GM19238 (cell line): ENCODE measurements around the gene GLRA2.
A peak's percentile ranks its signal among the peaks of the same experiment; 100 is the strongest.
"Not testable (repeated sequence)": the region's sequence is repeated elsewhere in the genome, so short reads cannot be mapped to it uniquely, and the experiment has no call there.

Experiments used
- DNase-seq: peaks from one replicate; pipeline ENCODE4 v3.0.0; 2011; ENCODE audit warnings: low spot score; ENCODE audit not compliant: insufficient read length

Gene GLRA2

GRCh38 chrX:14590693-14591424, 61.5 kb downstream of the GLRA2 start:
- no peak for DNase-seq

DNA sequence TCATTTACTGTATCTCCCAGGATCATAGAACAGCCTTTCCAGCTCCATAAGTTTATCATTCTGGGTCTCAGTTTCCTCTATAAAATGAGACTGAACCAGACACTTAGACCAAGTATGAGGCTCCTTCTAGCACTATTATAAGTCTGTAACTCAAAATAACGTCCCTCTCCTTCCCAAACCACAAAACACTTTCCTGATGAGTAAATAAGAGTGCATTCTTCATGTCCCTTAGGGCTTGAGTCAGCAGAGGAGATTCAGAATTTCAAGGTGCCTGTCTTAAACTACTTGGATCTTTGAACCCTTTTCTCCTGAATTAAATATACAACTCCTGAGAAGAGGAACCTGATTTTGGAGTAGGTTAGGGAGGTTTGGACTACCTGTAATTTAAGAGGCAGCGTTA, 62.6 kb downstream of the GLRA2 start:
- DNase-seq, result no peak

- DNase-seq, result no peak
Observed at GRCh38 chrX:14594521-14594920, 65.2 kb downstream of the GLRA2 start.

- DNase-seq, result no peak
Observed at GRCh38 chrX:14598330-14598729, 69.0 kb downstream of the GLRA2 start.

- DNase-seq, result no peak
Observed at GRCh38 chrX:14607446-14607985, 78.2 kb downstream of the GLRA2 start.

DNA sequence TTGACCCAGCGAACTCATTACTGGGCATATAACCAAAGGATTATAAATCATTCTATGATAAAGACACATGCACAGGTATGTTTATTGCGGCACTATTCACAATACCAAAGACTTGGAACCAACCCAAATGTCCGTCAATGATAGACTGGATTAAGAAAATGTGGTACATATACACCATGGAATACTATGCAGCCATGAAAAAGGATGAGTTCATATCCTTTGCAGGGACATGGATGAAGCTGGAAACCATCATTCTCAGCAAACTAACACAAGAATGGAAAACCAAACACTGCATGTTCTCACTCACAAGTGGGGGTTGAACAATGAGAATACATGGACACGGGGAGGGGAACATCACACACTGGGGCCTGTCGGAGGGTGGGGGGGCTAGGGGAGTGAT, 83.1 kb downstream of the GLRA2 start:
- DNase-seq, result not testable (repeated sequence)

GRCh38 chrX:14616301-14616700, 87.0 kb downstream of the GLRA2 start:
- no peak for DNase-seq

DNA sequence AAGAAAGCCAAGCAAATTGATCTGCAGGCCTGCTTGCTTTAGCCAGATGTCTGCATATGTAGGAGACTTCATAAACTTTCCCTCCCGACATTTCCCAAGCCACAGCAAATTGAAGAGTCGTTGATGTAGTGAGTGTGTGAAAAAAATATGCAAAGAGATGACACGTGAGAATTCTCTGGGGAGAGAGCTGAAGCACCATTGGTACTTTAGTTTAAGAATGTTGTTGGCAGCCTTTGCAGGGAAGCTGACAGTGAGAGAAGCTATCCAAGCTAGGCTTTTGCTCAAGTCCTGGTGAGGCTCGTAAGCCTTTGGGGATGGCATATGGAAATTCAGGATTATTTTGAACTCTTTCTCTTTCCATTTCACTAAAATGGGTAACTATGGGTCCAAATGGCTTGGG, 87.5 kb downstream of the GLRA2 start:
- no peak for DNase-seq

GRCh38 chrX:14618177-14618965, 89.0 kb downstream of the GLRA2 start:
- no peak for DNase-seq

- DNase-seq, result no peak
Observed at GRCh38 chrX:14630733-14631132, 101.4 kb downstream of the GLRA2 start.

GRCh38 chrX:14641681-14642655, 112.6 kb downstream of the GLRA2 start:
- DNase-seq, result no peak

GRCh38 chrX:14660970-14661369, 131.6 kb downstream of the GLRA2 start:
- no peak for DNase-seq

GRCh38 chrX:14670819-14671218, 141.5 kb downstream of the GLRA2 start:
- no peak for DNase-seq

DNA sequence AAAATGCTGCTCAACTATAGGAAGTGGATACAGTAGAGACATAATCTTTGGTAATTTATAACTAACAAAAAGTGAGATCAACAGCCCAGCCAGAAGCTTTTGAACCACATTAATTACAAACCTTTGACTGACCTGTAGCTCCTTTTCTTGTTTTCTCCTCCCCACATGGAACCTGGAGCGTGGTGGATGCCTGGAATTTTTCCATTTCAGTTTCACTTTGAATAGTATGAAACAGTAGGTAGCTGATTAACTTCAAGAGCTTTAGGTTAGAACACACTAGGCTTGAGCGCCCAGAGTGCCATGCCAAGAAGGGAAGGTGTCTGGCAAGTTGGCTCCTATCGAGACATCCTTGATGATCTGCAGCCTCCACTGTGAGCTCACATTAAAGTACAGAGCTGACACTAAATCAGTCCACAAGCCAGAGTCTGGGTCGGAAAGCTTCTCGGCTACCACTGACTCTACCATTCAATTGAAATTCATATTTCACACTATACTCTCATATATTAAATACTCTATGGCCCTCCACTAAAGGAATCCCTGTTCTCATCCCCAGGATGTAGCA, 143.4 kb downstream of the GLRA2 start:
- DNase-seq, result no peak

GRCh38 chrX:14673236-14673635, 143.9 kb downstream of the GLRA2 start:
- no peak for DNase-seq

GRCh38 chrX:14673764-14674163, 144.4 kb downstream of the GLRA2 start:
- peak; percentile 7 for DNase-seq

GRCh38 chrX:14675500-14675899, 146.2 kb downstream of the GLRA2 start:
- no peak for DNase-seq

DNA sequence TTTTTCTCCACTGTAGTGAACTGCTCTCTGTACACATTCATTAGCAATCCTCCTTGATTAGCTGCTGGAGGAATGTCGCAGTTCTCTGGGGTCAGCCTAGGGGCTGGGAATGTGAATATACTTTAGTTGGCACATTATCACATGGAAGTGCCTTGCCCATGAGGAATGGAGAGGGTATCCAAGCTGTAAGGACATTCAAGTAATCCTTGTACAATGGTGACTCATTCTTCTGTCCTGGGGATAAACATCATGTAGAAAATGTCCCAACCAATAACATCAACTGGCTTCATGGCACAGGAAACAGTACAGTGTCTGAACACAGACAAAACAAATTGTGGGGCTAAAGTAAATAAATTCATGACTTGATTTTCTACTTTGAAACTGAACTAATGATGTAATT, 147.1 kb downstream of the GLRA2 start:
- DNase-seq, result no peak

GRCh38 chrX:14688331-14688730, 159.0 kb downstream of the GLRA2 start:
- DNase-seq, result not testable (repeated sequence)

DNA sequence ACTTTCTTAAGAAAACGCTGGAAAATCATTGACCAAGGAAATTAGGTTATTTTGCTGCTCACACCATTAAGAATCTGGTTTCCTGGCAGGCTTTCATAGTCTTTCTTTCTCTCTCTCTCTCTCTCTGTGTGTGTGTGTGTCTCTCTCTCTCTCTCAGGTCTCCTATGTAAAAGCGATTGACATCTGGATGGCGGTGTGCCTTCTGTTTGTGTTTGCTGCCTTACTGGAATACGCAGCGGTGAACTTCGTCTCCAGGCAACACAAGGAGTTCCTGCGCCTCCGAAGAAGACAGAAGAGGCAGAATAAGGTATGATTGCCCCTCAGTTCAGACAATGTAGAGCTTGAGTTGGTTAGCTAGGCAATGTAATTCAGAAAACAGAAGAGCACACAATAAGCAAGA, 161.2 kb downstream of the GLRA2 start:
- no peak for DNase-seq

DNA sequence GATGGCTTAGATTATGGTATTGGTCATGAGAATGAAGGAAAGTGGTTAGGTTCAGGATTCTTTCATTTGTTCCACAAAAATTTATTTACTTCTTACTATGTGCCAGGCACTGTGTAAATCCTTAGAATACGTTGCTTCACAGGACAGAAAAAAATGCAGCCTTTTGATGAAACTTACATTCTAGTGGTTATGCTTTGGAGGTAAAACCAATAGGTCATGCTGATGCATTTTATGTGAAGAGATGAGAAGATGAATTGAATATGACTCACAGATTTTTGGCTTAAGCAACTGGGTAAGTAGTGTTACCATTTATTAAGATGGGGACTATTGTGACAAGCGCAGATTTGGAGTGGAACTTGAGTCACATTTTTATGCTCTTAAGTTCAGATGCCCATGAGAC, 165.3 kb downstream of the GLRA2 start:
- DNase-seq, result no peak
